SIG-M5 treated with dmso at 0.1 percent for 504 hours (cell line): ENCODE measurements around the gene FAM216B.

ENCODE experiments used
- DNase-seq: peaks from one replicate; lab custom pipeline; 2025; ENCODE audit not compliant: unreplicated experiment; lab: John Stamatoyannopoulos, UW

FAM216B gene

GRCh38 chr13:42821437-42821836 lies 40.1 kb downstream of the FAM216B start:
- no peak for DNase-seq

GRCh38 chr13:42832341-42833096 lies 51.1 kb downstream of the FAM216B start:
- DNase-seq, result no peak

- DNase-seq, result no peak
Observed at GRCh38 chr13:42834946-42835345, 53.6 kb downstream of the FAM216B start.

- no peak for DNase-seq
Observed at GRCh38 chr13:42836930-42837690, 55.7 kb downstream of the FAM216B start.
